Natural killer cell treated with Interleukin-12 subunit alpha and Interleukin-12 subunit beta and Interleukin-15 and Interleukin-18, amount 100 ng/mL, for 72 hours (primary cell): ENCODE data around the gene GLB1L2. TPM values are rescaled to one million over a fixed set of nuclear protein-coding genes. Genes with fewer than 3 reads are reported as not detected.

Experiments
- ATAC-seq, 2 donors: fragments of 150-1000 bp; cut with Tn5 transposase in 1 of 2; sonication (Bioruptor Pico), chemical (Tn5 transposase) in 1 of 2; 2 replicates each; pipeline ENCODE4 v1.10.0; 2021
- DNase-seq: peaks from one replicate; pipeline ENCODE4 v3.0.0; 2022; ENCODE audit warnings: low spot score
- H3K27ac Mint-ChIP-seq, 2 donors: 1 replicate in 1 of 2; 2 replicates in 1 of 2; pipeline ENCODE4 v1.8.0; 2022; ENCODE audit warnings: mixed read lengths in 2 of 2, mild to moderate bottlenecking in 1 of 2, moderate library complexity in 1 of 2
- H3K27me3 Mint-ChIP-seq, 2 donors: 1 replicate in 1 of 2; 2 replicates in 1 of 2; pipeline ENCODE4 v1.8.0; 2022; ENCODE audit warnings: mixed read lengths in 2 of 2
- H3K36me3 Mint-ChIP-seq: one replicate; pipeline ENCODE4 v1.8.0; 2022; ENCODE audit warnings: mixed read lengths
- H3K4me1 Mint-ChIP-seq, 2 donors: 1 replicate in 1 of 2; 2 replicates in 1 of 2; pipeline ENCODE4 v1.8.0; 2022; ENCODE audit warnings: low read depth in 2 of 2, mixed read lengths in 2 of 2, mild to moderate bottlenecking in 1 of 2
- H3K4me3 Mint-ChIP-seq: one replicate; pipeline ENCODE4 v1.8.0; 2022; ENCODE audit warnings: mixed read lengths
- H3K9me3 Mint-ChIP-seq: 2 replicates; pipeline ENCODE4 v1.8.0; 2022; ENCODE audit warnings: mixed read lengths
- total RNA-seq, 2 donors: library from RNA; stranded (reverse); gene quantifications; one replicate each; pipeline ENCODE4 v1.2.3, GENCODE V29; 2022

Gene GLB1L2
- total RNA-seq, 2 donors from 2014 or later, result 1.7 to 15.0 TPM

DNA sequence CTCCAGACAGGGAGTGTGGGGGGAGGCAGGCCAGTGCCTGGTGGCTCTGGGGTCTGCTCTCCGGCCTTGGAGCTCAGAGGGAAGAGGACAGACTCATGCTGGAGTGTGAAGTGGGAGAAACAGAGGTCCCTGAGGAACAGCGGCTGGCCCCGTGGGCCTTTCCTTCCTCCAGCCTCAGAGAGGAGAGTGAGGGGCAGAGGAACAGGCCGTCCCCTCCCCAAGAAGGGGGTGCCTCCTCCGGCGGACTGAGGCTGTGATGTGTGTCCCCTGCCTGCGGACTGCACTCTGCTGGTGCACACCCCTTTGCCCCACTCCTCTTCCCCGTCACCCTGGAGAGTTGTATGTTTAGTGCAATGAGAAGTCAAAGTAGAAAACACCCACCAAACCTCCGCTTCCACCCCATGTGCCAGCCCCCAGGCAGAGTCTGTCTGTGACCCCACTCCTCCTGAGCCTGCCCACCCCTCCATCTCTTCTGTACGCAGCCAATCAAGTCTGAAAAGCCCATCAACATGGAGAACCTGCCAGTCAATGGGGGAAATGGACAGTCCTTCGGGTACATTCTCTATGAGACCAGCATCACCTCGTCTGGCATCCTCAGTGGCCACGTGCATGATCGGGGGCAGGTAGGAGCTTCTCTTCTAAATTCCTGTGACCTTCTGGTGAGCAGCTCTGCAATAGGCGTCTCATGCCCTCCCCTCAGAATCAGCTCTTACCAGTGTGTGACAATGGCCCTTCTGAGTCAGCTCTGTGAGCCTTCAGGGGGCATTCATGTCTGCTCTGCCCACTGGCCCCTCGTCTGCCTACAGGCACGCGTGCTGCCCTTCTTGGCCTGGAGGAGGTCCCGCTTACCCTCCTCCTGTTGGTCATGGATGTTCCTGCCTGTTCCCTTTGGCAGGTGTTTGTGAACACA, 39.0 kb downstream of the GLB1L2 start:
- no peaks in the 10 kb centered on the region for H3K36me3 Mint-ChIP-seq

DNA sequence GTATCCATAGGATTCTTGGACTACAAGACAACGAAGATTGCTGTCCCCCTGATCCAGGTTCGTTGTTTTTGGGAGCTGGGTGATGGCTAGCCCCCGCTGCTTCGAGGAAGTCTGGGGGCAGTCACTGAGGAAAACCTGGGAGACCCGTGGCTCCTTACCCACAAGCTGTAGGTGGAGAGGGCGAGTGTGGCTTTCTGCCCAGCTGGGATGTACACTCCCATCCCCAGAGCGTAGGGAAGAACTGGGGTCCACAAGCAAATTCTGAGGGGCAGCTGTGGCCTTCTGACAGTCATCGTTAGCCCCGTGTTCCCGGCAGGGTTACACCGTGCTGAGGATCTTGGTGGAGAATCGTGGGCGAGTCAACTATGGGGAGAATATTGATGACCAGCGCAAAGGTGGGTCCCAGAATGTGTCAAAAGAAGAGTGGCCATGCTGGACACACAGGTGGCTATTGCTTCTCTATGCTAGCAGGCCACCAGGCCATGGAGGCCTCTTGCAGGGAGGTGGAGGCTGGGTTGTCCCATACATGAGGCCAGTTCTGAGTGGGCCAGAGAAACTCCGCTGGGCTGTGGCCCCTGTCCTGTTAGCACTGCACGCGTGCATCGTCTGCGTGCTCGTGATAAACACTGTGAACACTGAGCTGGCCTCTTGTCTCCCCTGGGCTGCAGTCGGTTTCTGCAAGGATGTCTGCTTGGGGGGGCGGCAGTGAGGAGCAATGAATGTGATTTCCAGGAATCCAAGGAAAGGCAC, 39.8 kb downstream of the GLB1L2 start:
- Mint-ChIP-seq H3K9me3 (no peaks in the 10 kb centered on the region), H3K4me3 (no peak overlapping the region), H3K4me1 (peaks cover 0 to 5% of the 10 kb centered on the region in 2 donors), H3K27ac (no peak overlapping the region), H3K27me3 (no peaks in the 10 kb centered on the region), H3K36me3 (no peaks in the 10 kb centered on the region)
- DNase-seq (peak; percentile 8), ATAC-seq (no peak)

More for the DNA sequence above, 39.0 kb downstream of the GLB1L2 start:
- DNase-seq, result peak; percentile 35
- Mint-ChIP-seq H3K4me1 (peaks cover 0 to 5% of the 10 kb centered on the region in 2 donors), H3K27me3 (no peaks in the 10 kb centered on the region), H3K27ac (no peak overlapping the region), H3K9me3 (no peaks in the 10 kb centered on the region), H3K4me3 (no peak overlapping the region)
- peak in 1 of 2 donors; percentile 13 for ATAC-seq

DNA sequence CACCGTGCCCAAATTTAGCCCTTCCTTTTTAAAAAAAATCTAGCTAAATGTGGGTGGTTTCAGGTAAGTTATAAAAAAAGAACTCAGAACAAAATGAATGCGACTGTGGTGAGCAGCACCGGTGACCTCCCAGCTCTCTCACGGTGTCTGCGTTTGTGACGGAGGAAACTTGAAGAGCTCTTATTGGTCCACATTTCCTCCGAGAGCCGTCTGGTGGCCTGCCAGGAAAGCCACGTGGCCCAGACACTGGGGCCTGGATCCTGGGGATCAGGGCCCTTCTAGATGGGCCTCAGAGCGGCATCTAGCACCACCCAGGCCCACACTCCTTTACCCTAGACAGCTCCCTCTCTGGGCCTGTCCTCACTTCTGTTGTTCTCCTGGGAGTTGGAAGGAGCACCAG, 40.7 kb downstream of the GLB1L2 start:
- ATAC-seq (no peak), DNase-seq (no peak)
- Mint-ChIP-seq H3K36me3 (no peaks in the 10 kb centered on the region), H3K27ac (no peak overlapping the region), H3K27me3 (no peaks in the 10 kb centered on the region), H3K4me3 (no peak overlapping the region), H3K4me1 (peaks cover 0 to 5% of the 10 kb centered on the region in 2 donors), H3K9me3 (no peaks in the 10 kb centered on the region)

DNA sequence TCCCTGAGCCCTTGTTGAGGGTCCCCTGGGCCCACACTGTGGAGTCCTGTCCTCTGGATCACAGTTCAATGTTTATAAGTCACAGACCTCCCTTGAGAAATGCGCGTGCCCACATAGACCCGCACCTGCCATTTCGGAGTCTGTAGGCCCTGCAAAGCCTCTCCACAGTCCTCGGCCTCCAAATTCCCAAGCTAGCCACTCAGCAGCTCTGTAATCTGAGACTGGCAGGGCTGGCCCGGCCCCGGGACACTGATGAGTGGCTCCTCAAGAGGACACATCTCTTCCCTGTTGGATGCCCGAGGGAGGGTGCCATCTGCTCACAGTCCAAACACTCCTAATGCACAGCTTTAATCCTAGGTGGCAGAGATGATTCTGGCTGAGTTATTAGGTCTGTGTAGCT, 41.2 kb downstream of the GLB1L2 start:
- DNase-seq (no peak), ATAC-seq (no peak)
- Mint-ChIP-seq H3K36me3 (no peaks in the 10 kb centered on the region), H3K4me1 (peaks cover 0 to 5% of the 10 kb centered on the region in 2 donors), H3K9me3 (no peaks in the 10 kb centered on the region), H3K4me3 (no peak overlapping the region), H3K27ac (no peak overlapping the region), H3K27me3 (no peaks in the 10 kb centered on the region)

DNA sequence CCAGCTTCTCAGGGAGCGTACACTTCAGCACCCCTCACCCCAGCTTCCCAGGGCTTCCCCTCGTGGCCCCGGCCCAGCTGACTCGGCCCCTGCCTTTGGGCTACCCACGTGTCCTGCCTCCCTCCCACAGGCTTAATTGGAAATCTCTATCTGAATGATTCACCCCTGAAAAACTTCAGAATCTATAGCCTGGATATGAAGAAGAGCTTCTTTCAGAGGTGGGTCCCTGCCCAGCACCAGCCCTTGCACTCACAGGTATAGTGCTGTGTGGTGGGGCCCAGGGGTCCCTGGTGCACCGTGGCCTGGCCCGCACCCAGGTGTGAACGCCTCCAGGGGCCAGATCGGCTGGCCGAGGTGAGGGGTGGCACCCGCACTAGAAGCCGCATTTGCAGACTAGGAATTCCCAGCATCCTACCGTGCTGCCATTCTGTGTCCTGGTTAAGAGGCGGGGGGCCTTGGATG, 41.8 kb downstream of the GLB1L2 start:
- Mint-ChIP-seq H3K36me3 (no peaks in the 10 kb centered on the region), H3K4me3 (no peak overlapping the region), H3K9me3 (no peaks in the 10 kb centered on the region), H3K27ac (no peak overlapping the region), H3K27me3 (no peaks in the 10 kb centered on the region), H3K4me1 (peaks cover 0 to 3% of the 10 kb centered on the region in 2 donors)
- ATAC-seq, result no peak
- no peak for DNase-seq

DNA sequence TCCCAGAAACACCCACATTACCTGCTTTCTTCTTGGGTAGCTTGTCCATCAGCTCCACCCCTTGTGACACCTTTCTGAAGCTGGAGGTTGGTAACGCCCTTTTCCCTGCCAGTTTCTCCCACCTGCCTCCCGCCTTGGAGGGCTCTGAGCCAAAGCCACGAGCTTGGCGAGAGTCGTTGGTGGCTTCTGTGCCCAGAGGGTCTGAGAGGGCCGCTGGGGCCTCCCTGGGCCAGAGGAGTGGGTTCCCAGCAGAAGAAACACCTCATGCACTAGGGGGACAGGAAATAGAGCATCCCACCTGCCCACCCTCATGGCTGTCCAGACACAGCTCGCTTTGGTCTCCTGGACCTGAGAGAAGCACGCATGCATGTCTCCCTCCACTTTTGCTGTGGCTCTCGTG, 42.4 kb downstream of the GLB1L2 start:
- Mint-ChIP-seq H3K27me3 (no peaks in the 10 kb centered on the region), H3K27ac (no peak overlapping the region), H3K4me3 (no peak overlapping the region), H3K36me3 (no peaks in the 10 kb centered on the region), H3K9me3 (no peaks in the 10 kb centered on the region), H3K4me1 (peaks cover 0 to 3% of the 10 kb centered on the region in 2 donors)
- no peak for DNase-seq
- no peak for ATAC-seq

DNA sequence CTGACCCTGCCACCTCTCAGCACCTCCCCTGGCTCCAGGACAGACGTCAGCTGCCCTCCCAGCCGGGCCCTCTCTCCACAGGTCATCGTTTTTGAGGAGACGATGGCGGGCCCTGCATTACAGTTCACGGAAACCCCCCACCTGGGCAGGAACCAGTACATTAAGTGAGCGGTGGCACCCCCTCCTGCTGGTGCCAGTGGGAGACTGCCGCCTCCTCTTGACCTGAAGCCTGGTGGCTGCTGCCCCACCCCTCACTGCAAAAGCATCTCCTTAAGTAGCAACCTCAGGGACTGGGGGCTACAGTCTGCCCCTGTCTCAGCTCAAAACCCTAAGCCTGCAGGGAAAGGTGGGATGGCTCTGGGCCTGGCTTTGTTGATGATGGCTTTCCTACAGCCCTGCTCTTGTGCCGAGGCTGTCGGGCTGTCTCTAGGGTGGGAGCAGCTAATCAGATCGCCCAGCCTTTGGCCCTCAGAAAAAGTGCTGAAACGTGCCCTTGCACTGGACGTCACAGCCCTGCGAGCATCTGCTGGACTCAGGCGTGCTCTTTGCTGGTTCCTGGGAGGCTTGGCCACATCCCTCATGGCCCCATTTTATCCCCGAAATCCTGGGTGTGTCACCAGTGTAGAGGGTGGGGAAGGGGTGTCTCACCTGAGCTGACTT, 43.2 kb downstream of the GLB1L2 start:
- H3K36me3 Mint-ChIP-seq, result no peaks in the 10 kb centered on the region
- H3K4me3 Mint-ChIP-seq, result no peak overlapping the region
- H3K4me1 Mint-ChIP-seq, result peaks cover 0 to 3% of the 10 kb centered on the region in 2 donors
- DNase-seq, result no peak
- no peak overlapping the region for H3K27ac Mint-ChIP-seq
- no peaks in the 10 kb centered on the region for H3K27me3 Mint-ChIP-seq
- H3K9me3 Mint-ChIP-seq, result no peaks in the 10 kb centered on the region
- ATAC-seq, result no peak

DNA sequence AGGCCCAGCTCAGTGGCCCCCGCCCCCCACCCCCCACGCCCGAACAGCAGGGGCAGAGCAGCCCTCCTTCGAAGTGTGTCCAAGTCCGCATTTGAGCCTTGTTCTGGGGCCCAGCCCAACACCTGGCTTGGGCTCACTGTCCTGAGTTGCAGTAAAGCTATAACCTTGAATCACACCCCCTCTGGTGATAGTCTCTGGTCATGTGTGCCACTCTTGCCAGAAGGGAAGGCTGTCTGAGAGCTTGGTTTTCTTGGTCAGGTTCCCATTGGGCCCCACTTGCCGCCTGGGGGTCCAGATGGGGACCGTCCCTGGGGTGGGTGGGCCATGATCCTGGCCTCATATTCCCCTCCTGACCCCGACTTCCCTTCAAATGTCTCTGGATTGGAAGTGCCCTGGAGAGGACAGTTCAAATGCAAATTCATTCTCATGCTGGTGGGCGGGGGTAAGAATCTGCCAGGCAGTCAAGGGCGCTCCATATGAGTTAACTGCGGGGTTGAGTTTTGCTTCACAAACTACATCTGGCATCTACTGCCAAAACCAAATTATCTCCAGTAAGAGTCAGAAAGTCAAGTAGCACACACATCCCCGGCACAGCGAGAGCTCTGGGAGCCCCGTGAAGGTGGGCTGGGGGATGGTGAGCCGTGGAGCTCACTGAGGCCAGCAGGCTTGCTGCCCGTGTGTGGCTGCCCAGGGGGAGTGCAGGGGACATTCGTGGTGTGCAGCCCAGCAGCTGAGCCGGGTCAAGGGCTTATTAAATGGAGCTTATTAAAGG, 44.5 kb downstream of the GLB1L2 start:
- Mint-ChIP-seq H3K9me3 (no peaks in the 10 kb centered on the region), H3K36me3 (no peaks in the 10 kb centered on the region), H3K27ac (no peak overlapping the region), H3K4me1 (peaks cover 0 to 5% of the 10 kb centered on the region in 2 donors), H3K27me3 (no peaks in the 10 kb centered on the region), H3K4me3 (no peak overlapping the region)
- ATAC-seq, result no peak
- DNase-seq, result no peak

DNA sequence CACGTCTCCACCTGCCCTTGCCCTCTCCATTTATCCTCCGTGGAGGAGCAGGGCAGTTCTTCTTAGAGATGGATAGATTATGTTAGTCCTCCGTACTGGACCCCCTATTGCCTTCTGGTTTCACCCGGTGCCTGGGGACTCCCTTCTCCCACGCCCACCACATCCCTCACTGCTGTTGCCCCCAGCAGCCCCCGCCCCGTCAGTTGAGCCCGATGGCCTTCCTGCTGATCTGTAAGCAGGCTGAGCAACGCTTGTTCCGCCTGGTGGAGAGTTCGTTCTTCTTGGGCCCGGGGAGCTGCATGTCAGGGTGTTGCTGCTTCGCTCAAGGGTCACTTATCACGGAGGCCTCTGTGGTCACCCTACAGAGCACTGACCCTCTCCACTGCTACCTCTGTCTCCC, 46.1 kb downstream of the GLB1L2 start:
- Mint-ChIP-seq H3K4me1 (peaks cover 2 to 3% of the 10 kb centered on the region in 2 donors), H3K9me3 (no peaks in the 10 kb centered on the region), H3K27ac (no peak overlapping the region), H3K27me3 (no peaks in the 10 kb centered on the region), H3K4me3 (no peak overlapping the region), H3K36me3 (no peaks in the 10 kb centered on the region)
- DNase-seq (no peak), ATAC-seq (no peak)

DNA sequence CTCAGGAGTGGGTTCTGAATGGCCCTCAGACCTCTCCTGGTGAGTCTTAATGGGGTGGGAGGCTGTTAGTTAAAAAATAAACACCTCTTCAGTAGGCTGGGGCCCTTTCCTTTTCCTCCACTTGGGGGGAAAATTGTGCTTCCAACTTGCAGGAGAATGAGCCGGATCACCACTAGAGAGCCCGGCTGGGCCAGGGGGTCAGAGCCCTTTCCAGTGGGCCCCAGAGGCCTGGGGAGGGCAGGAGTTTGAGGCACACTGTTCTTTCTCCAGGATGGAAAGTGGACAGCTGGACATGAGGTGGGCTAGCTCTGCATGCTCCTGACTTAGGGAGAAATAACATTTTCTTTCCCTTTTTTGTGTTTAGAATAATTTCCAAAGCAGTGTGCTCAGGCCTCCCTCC, 47.5 kb downstream of the GLB1L2 start:
- DNase-seq, result no peak
- Mint-ChIP-seq H3K36me3 (no peaks in the 10 kb centered on the region), H3K27ac (no peak overlapping the region), H3K4me3 (no peak overlapping the region), H3K9me3 (no peaks in the 10 kb centered on the region), H3K27me3 (no peaks in the 10 kb centered on the region), H3K4me1 (peaks cover 2 to 3% of the 10 kb centered on the region in 2 donors)
- no peak for ATAC-seq

DNA sequence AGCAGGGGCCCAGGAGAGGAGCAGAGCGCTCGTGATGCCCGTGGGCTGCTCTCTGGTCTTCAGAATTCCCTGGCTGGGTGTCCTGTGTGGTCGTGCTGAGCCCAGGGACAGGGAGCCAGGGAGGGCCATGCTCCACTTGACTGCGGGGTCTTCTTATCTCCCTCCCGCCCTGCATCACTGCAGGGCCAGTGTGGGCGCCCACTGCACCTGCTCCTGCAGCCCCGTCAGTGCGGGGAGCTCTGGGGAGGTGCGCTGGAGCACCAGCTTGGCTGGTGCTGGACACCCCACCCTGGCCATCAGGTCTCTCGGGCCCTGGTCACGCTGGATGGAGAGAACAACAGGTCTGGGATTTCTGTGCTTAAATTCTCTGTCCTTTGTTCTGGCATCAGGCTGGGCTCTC, 48.4 kb downstream of the GLB1L2 start:
- Mint-ChIP-seq H3K4me3 (no peak overlapping the region), H3K36me3 (no peaks in the 10 kb centered on the region), H3K9me3 (no peaks in the 10 kb centered on the region), H3K27me3 (no peaks in the 10 kb centered on the region), H3K27ac (no peak overlapping the region), H3K4me1 (peaks cover 3 to 8% of the 10 kb centered on the region in 2 donors)
- ATAC-seq, result no peak
- no peak for DNase-seq

DNA sequence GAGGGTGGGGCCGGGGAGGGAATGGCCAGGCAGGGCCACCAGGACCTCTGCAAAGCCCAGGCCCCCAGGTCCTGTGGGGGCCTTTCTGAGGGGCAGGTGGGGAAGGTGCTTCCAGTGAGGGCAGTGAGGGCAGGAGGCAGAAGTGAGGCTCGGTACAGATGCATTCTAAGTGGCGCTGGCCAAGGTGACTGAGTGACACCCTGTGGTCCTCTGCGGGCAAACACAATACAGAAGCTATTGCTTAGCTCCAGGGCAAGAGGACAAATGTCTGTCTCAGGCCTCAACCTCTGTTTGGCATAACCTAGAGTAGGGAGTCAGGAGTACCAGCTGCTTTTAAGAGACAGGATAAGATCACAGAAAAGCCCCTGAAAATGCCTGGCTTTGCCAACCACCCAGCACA, 49.0 kb downstream of the GLB1L2 start:
- H3K36me3 Mint-ChIP-seq, result no peaks in the 10 kb centered on the region

DNA sequence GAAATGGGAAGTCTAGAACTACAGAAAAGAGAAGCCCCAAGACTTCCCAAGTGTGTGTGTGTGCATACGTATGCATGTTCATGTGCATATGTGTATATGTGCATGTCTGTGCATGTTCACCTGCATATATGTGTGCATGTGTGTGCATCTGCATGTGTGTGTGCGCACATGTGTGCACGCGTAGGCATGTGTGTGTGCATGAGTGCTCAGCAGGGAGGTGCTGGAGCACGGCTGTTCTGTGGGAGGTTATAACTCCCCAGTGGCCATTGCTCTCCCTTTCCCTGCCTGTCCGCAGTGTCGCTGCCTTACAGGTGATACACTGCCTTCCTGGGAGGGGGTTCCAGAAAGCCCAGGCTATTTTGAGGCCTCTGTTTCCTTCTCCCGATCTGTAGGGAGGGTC, 50.5 kb downstream of the GLB1L2 start:
- DNase-seq (no peak), ATAC-seq (no peak)
- Mint-ChIP-seq H3K9me3 (no peaks in the 10 kb centered on the region), H3K4me1 (peaks cover 21 to 26% of the 10 kb centered on the region in 2 donors), H3K27me3 (no peaks in the 10 kb centered on the region), H3K4me3 (no peak overlapping the region), H3K27ac (no peak overlapping the region), H3K36me3 (no peaks in the 10 kb centered on the region)

More for the DNA sequence above, 49.0 kb downstream of the GLB1L2 start:
- Mint-ChIP-seq H3K9me3 (no peaks in the 10 kb centered on the region), H3K4me3 (no peak overlapping the region), H3K27ac (no peak overlapping the region), H3K4me1 (peaks cover 6 to 12% of the 10 kb centered on the region in 2 donors), H3K27me3 (no peaks in the 10 kb centered on the region)
- DNase-seq (no peak), ATAC-seq (peak in 1 of 2 donors; percentile 4)
